ENCODE measurements around the gene RAB30.
"Not testable (repeated sequence)": the region's sequence is repeated elsewhere in the genome, so short reads cannot be mapped to it uniquely, and the experiment has no call there.

RAB30 gene

DNA sequence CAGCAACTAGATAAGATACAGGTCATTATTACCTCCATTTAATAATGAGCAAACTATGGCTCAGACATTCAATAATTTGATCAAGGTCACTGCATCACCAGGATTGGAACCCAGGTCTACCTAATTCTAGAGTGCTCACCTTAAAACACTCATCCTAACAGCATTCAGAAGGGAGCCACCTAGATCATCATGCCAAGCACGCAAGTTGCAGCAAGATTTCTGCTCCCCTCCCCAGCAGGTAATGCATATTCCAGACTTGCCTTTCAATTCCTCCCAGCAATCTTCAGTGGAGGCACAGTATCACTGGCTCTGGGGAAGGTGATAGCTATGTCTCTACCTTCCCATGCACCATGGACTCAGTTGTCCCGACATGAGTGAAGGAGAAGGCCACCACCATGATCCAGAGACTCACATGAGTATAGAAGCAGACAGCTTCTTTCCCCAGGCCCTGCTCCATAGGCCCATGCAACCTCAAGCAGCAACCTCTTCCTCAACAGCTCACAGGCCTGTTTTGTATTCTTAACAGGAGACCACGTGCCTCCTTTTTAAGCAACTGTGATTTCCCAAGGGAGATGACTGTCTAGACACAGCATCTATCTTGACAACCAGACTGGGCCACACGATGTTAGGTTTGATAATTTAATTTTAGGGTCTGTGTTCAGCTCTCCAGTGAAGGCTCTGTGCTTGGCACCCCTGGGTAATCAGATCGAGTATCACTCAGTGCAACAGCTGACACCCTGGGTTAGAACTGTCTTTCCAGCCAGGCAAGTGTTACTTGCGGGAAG, 36.4 kb downstream of the RAB30 start:
- DNase-seq, result no peak

- no peak for DNase-seq
Measured at GRCh38 chr11:83034673-83035014, 37.1 kb downstream of the RAB30 start.

GRCh38 chr11:83033972-83034672, 37.6 kb downstream of the RAB30 start:
- DNase-seq, result peak; percentile 33

DNA sequence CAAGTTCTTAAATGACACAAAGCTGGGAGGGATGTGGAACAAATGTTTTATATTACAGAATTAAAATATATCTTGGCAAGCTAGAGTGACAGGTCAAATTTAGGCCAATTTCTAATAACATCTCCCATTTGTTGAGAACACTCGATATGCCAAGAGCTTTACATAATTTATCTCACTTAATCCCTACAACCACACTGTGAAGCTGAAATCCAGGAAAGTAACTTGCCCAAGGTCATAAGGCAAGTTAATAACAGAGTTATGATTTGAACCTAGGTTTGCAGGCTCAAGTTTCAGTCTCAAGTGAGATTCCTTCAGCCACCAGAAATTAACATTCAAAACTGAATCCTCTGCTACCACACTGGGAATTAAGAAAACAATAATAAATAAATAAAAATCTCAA, 38.3 kb downstream of the RAB30 start:
- DNase-seq, result no peak

- DNase-seq, result no peak
Measured at GRCh38 chr11:83031127-83031526, 40.6 kb downstream of the RAB30 start.

GRCh38 chr11:83027794-83028193, 43.9 kb downstream of the RAB30 start:
- no peak for DNase-seq

- DNase-seq, result no peak
Measured at GRCh38 chr11:83027289-83027688, 44.4 kb downstream of the RAB30 start.

DNA sequence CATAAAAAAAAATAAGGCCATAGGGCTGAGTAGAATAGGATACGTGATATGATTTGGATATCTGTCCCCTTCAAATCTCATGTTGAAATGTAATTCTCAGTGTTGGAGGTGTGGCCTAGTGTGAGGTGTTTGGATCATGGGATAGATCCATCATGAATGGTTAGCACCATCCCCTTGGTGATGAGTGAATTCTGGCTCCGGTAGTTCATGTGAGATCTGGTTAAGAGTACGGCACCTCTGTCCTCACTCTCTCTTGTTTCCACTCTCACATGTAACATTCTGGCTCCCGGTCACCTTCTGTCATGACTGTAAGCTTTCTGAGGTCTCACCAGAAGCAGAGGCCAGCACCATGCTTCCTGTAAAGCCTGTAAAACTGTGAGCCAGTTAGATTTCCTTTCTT, 45.5 kb downstream of the RAB30 start:
- DNase-seq, result no peak

GRCh38 chr11:83025267-83025704, 46.4 kb downstream of the RAB30 start:
- peak; percentile 57 for DNase-seq

DNA sequence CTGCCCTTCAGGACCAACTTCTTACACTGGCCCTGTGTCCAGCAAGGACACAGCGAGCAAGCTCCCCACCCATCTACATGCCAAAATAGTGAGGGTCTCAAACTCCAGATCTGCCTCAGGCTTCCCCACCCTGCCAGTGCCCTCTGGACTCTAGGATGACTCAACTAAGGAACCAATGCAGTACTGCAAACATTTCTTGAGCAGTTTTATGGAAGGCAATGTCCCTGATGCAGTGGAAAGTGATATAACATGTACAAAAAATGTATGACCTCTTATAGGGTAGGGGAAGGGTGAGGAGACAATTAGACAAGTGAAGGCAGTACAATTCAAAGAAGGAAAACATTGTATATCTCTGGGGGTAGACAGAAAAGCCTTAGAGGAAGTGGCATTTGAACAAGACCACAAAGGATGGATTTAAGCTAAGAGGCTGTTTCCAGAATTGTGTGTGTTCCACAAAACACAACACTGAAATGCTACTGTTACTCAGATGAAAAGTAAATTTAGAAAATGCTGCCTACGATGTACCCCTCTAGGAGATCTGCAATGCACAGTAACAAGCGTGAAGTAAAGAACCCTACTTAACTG, 47.3 kb downstream of the RAB30 start:
- no peak for DNase-seq

GRCh38 chr11:83023410-83023809, 48.3 kb downstream of the RAB30 start:
- no peak for DNase-seq

DNA sequence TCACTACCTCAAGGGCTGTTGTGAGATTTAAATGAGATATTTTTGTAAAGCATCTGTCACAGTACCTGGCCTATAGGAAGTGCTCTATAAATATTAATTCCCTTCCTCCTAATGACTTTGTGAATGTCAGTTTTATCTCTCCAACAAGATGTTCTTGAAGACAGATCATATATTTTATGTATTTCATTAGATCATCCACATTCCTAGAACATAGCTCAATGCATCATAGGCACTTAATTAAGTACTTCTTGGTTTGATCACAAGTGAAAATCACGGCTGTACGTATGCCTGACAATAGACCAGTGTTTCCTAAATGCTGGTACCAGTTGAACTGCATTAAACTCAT, 49.9 kb downstream of the RAB30 start:
- DNase-seq, result no peak

- DNase-seq, result peak; percentile 20
Measured at GRCh38 chr11:83020942-83021779, 50.5 kb downstream of the RAB30 start.

DNA sequence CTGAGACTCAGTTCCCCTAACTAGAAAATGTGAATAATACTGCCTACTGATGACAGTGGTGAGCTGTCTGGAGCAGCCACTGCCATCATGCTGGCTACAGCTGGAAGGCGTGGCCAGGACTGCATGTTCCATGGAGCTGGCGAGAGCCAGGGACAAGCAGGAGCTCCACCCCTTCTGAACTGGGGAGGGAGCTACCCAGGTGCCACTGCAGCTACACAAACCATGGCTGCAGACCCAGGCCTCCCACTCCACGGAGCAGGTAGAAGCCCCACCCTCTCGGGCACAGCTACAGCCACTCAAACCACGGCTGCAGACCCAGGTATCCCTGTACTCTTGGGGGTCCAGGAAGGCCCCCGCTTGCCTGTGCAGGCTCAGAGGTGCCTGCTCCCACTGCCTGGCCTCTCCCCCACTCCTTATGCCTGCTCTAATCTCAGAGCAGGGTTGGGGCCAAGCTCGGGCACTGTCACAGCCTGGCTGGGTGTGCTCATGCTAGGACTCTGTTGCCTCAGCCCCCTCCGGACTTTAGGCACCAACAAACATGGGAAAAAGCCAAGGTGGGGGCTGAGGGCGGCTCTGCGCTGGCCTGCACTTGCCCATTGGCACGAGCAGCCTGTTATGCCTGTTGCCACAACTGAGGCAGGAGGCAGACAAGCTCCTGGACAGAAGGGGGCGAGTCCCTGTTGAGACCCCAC, 51.7 kb downstream of the RAB30 start:
- DNase-seq, result peak; percentile 11

DNA sequence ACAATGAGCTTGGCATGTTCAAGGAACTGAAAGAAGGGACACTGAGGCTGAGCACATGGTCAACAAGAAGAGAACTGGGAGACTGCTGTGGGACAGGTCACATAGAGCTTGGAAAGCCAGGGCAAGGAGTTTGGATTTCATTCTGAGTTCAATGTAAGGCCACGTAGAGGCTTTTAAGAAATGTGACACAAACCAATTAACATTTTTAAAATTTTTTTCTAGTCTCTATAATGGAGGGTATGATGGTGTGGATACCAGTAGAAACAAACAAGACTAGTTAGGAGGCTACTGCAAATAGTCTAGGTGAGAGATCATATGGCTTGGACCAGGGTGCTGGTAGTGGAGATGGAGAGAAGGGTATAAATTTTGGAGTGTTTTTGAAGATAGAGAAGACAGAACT, 56.7 kb downstream of the RAB30 start:
- no peak for DNase-seq

DNA sequence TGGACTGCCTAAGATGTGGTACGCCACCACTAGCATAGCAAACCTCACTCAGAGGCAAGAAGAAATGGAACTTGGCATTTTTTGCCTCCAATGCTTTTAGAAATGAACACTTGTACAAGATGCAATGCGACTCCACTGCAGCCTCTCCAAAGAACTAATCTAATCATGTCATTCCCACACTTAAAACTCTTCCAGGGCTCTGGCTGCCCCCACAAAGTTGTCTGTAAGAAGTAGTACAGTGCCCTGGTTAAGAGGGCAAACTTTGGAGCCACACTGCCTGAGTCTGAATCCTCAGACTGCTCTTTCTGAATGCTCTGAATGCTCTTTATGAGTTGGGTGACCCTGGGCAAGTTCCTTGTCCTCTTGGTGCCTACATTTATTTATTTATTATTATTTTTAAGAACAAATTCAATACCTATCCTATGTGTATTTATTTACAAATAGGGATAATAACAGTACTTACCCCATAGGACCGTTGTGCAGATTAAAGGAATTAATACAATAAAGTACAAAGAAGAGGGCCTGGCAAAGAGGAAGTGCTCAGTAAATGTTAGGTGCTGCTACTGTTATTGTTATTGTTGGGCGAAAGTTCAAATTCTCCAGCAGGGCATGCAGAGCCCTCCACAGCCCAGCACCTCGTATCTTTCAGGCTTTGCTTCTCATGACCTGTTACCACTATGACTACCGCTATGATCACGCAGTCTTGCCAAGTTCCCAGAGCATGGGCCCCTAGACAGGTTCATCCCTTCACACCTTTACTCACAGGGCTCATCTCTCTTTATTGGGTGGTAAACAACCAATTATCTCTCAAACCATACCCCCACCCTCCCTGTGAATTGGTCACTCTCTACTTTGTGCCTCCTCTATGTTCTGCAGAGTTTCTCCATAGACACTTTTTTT, 59.3 kb downstream of the RAB30 start:
- no peak for DNase-seq

DNA sequence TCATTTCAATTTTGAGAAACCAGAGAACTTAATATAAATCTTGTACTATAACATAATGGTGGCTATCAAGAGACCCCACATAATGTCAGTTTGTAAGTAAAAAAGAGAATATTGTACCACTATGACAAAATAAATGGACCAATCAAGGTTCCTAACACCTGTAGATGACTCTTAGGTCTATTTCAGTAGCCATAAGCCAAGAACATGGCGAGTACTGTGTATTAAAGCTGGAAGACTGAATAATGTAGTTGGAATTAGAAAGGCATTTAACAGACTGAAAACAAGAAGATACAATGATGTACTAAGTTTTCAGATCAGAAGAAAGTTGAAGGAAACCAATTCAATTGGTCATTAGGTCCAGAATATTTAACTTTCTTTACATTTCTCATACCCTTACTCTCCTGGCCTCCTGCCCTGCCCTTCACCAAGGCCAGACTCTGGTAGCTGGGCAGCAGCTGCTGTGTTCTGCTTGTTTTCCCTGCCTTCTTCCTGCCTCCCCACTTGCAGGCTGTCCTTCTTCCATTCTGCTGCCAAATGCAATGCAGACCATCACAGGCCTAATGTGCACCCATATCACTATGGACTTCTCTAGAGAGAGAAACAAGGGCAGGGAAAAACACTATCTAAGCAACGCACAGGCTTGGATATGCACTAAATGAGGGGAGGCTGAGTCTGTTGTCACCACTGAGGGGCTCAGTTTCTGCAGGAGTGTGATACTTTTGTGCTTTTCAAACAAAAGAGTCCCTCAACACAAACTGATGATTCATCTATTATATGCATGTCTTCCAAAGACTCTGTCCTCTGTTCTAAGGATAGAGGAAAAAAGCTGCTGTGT, 60.1 kb downstream of the RAB30 start:
- no peak for DNase-seq

GRCh38 chr11:83009999-83010398, 61.7 kb downstream of the RAB30 start:
- DNase-seq, result no peak

DNA sequence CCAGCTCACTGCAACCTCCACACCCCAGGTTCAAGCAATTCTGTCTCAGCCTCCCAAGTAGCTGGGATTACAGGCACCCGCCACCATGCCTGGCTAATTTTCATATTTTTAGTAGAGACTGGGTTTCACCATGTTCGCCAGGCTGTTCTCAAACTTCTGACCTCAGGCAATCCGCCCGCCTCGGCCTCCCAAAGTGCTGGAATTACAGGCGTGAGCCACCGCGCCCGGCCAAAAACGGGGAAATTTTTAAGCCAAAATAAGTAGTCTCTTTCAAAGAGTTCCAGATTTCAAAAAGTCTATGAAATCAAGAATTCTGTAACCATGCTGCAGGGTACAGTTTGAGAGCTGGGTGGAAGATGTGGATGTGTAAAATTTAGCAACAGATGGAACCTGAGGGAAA, 62.6 kb downstream of the RAB30 start:
- not testable (repeated sequence) for DNase-seq

GRCh38 chr11:83008581-83008923, 63.1 kb downstream of the RAB30 start:
- no peak for DNase-seq
